ENCODE measurements around the gene PPP1R16B. TPM values are rescaled to one million over a fixed set of nuclear protein-coding genes. Genes with fewer than 3 reads are reported as not detected.

PPP1R16B gene
- total and polyA plus RNA-seq, 10 of the 15 experiments (the other 5 are each of a cell fraction or from before 2014, with no cell fraction given) = 13.4 to 90.2 (median 66.7) TPM

- TF ChIP-seq ATF3 (IDR thresholded peaks at IDR 0.05; ENCODE audit: borderline replicate concordance, extremely low read depth, low read depth, low read length) (no peak), SMC3 (IDR thresholded peaks at IDR 0.05; ENCODE audit: borderline replicate concordance, low read length) (0 out of 2 replicates have a peak, but pooled peaks have one; percentile 12)
- TF ChIP-seq, protein P1, sequence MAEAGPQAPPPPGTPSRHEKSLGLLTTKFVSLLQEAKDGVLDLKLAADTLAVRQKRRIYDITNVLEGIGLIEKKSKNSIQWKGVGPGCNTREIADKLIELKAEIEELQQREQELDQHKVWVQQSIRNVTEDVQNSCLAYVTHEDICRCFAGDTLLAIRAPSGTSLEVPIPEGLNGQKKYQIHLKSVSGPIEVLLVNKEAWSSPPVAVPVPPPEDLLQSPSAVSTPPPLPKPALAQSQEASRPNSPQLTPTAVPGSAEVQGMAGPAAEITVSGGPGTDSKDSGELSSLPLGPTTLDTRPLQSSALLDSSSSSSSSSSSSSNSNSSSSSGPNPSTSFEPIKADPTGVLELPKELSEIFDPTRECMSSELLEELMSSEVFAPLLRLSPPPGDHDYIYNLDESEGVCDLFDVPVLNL (IDR thresholded peaks at IDR 0.05; ENCODE audit: low read depth, low read length) = no peak
Measured at GRCh38 chr20:38872491-38873049, 67.1 kb downstream of the PPP1R16B start (continued).

GRCh38 chr20:38873050-38873581 lies 67.6 kb downstream of the PPP1R16B start:
- FAIRE-seq = peak; percentile 95
- peak; percentile 91 for DNase-seq (ENCODE audit: low read depth, low spot score)
- intact Hi-C loops (cut with micrococcal nuclease; ENCODE audit: unreplicated experiment) = loop anchor here (1.0 kb wide), 1 partner anchor 13 kb away; no protein-coding TSS in a partner anchor
- SMC1A ChIA-PET (ENCODE audit: uncharacterized antibody, unreplicated experiment) = interaction anchor here (0.6 to 16.9 kb wide), 10 partner anchors 9 to 66 kb away, joined by 3 to 248 read pairs (median 14); partner anchors contain the start of gene PPP1R16B
- Histone ChIP-seq H3K4me1 (ENCODE audit: control insufficient read depth, insufficient read depth, low read length) (peaks cover 78% of the 10 kb centered on the region), H3K79me2 (ENCODE audit: control insufficient read depth, insufficient read depth, low read length) (peaks cover 67% of the 10 kb centered on the region), H4K20me1 (ENCODE audit: control insufficient read depth, insufficient read depth) (no peaks in the 10 kb centered on the region), H3K27me3 (replicated peaks in 1 of 2; ENCODE audit: control insufficient read depth in 2 of 2, insufficient read depth in 2 of 2, low read length in 1 of 2) (no peaks in the 10 kb centered on the region), H3K36me3 (ENCODE audit: control insufficient read depth in 2 of 2, insufficient read depth in 2 of 2, low read length in 1 of 2) (peaks cover 1 to 4% of the 10 kb centered on the region in 2 experiments; a peak in 3 of 4 replicates), H3K4me3 (peak overlapping the region; percentile 39; the same call in 1 of the 2 replicates), H3K4me2 (ENCODE audit: control insufficient read depth, insufficient read depth) (peak overlapping the region; percentile 96), H3K27ac (ENCODE audit: control insufficient read depth, insufficient read depth) (peak overlapping the region; percentile 96), H2AFZ (ENCODE audit: control insufficient read depth, low read depth, low read length) (no peak overlapping the region), H3K9ac (ENCODE audit: control insufficient read depth, insufficient read depth, low read length) (peak overlapping the region; percentile 81), H3K9me3 (replicated peaks; ENCODE audit: control insufficient read depth, insufficient read depth, low read length) (no peaks in the 10 kb centered on the region)
- POLR2A ChIA-PET = interaction anchor here (0.7 to 8.2 kb wide), 10 partner anchors 11 to 66 kb away, joined by 3 to 76 read pairs (median 8); partner anchors contain the start of gene PPP1R16B
- in situ Hi-C loops (cut with MboI) = loop anchor here (5.0 kb wide), 1 partner anchor 66 kb away; the partner anchor contains the start of gene PPP1R16B
- peak; percentile 75 for ATAC-seq
- WGBS (ENCODE audit: insufficient coverage, insufficient replicate concordance, low lambda C conversion rate, missing lambda C conversion rate) = 2% methylated on average over 12 of the region's 12 CpGs
- CTCF ChIA-PET = interaction anchor here (1.2 to 14.0 kb wide), 6 partner anchors 13 to 176 kb away, joined by 4 to 183 read pairs (median 56); partner anchors contain the start of gene PPP1R16B
- BruUV-seq (replicated peaks) = no TSS peak
- RAD21 ChIA-PET (ENCODE audit: unreplicated experiment) = interaction anchor here (0.9 to 14.5 kb wide), 13 partner anchors 9 to 123 kb away, joined by 3 to 205 read pairs (median 5); partner anchors contain the start of gene PPP1R16B
- TF ChIP-seq BCL11A (IDR thresholded peaks at IDR 0.05; ENCODE audit: low read depth, low read length) = peak; percentile 90
- no peak for TF ChIP-seq RB1 (IDR thresholded peaks at IDR 0.05; ENCODE audit: borderline replicate concordance)
- TF ChIP-seq, protein P2, sequence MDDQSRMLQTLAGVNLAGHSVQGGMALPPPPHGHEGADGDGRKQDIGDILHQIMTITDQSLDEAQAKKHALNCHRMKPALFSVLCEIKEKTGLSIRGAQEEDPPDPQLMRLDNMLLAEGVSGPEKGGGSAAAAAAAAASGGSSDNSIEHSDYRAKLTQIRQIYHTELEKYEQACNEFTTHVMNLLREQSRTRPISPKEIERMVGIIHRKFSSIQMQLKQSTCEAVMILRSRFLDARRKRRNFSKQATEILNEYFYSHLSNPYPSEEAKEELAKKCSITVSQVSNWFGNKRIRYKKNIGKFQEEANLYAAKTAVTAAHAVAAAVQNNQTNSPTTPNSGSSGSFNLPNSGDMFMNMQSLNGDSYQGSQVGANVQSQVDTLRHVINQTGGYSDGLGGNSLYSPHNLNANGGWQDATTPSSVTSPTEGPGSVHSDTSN (IDR thresholded peaks at IDR 0.05; ENCODE audit: insufficient replicate concordance, low read depth, low read length) = peak; percentile 74
- TF ChIP-seq, protein P3, sequence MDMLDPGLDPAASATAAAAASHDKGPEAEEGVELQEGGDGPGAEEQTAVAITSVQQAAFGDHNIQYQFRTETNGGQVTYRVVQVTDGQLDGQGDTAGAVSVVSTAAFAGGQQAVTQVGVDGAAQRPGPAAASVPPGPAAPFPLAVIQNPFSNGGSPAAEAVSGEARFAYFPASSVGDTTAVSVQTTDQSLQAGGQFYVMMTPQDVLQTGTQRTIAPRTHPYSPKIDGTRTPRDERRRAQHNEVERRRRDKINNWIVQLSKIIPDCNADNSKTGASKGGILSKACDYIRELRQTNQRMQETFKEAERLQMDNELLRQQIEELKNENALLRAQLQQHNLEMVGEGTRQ (IDR thresholded peaks at IDR 0.05; ENCODE audit: borderline replicate concordance, low read depth, low read length) = no peak; the same call in 1 of the 2 replicates
- TF ChIP-seq, protein P4, sequence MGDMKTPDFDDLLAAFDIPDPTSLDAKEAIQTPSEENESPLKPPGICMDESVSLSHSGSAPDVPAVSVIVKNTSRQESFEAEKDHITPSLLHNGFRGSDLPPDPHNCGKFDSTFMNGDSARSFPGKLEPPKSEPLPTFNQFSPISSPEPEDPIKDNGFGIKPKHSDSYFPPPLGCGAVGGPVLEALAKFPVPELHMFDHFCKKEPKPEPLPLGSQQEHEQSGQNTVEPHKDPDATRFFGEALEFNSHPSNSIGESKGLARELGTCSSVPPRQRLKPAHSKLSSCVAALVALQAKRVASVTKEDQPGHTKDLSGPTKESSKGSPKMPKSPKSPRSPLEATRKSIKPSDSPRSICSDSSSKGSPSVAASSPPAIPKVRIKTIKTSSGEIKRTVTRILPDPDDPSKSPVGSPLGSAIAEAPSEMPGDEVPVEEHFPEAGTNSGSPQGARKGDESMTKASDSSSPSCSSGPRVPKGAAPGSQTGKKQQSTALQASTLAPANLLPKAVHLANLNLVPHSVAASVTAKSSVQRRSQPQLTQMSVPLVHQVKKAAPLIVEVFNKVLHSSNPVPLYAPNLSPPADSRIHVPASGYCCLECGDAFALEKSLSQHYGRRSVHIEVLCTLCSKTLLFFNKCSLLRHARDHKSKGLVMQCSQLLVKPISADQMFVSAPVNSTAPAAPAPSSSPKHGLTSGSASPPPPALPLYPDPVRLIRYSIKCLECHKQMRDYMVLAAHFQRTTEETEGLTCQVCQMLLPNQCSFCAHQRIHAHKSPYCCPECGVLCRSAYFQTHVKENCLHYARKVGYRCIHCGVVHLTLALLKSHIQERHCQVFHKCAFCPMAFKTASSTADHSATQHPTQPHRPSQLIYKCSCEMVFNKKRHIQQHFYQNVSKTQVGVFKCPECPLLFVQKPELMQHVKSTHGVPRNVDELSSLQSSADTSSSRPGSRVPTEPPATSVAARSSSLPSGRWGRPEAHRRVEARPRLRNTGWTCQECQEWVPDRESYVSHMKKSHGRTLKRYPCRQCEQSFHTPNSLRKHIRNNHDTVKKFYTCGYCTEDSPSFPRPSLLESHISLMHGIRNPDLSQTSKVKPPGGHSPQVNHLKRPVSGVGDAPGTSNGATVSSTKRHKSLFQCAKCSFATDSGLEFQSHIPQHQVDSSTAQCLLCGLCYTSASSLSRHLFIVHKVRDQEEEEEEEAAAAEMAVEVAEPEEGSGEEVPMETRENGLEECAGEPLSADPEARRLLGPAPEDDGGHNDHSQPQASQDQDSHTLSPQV (IDR thresholded peaks at IDR 0.05) = peak; percentile 82
- no peak for TF ChIP-seq SREBF2 (IDR thresholded peaks at IDR 0.05; ENCODE audit: low read length)
- no peak for TF ChIP-seq ZNF274 (IDR thresholded peaks at IDR 0.05; ENCODE audit: insufficient read depth, insufficient read length)
- TF ChIP-seq JUNB (IDR thresholded peaks at IDR 0.05) = peak; percentile 38; the same call in 1 of the 2 replicates
- TF ChIP-seq LARP7 (IDR thresholded peaks at IDR 0.05) = 0 out of 2 replicates have a peak, but pooled peaks have one; percentile 7

Data from GM12878 (cell line).